GM12872 (cell line): ENCODE measurements around the gene RD3L.
A peak's percentile ranks its signal among the peaks of the same experiment; 100 is the strongest.

Experiments used
- TF ChIP-seq, protein P1 (sequence below): IDR thresholded peaks from 3 replicates; pipeline ENCODE4 v1.5.1; 2011; ENCODE audit warnings: low read depth, mild to moderate bottlenecking, low read length, moderate library complexity; ENCODE audit not compliant: insufficient read depth

RD3L gene

DNA sequence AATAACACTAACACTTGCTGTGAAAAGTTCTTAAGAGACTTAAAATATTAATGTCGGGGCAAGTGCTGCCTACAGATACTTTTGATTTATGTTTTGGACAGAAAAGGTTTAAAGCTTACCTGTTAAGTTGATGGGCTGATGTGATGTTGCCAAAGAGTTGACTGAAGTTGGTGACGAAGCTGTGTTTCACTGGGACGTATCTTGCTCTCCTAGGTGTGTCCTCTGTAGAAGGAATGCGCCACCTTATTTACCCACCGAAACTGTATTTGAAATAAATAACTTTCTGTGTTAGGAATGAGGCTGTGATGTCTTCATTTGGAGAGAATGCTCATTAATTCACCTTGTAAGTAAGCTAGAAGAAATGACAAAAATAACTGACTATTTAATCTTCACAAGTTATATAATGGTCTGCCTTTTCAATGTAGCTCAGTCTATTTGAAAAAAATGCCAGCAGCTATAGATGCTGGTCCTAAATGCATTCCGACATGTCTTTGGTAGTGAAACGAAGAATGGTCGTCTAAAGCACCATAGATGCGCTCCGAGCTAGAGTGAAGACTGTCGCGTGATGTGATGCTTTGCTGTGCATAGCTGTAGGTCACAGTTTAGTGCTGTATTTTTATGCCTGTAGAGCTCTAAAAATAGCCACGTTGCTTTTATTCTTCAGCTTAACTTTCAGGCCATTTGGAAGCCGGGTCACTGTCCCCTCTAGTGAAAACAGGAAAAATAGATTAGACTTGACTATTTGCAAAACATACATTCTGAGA is at the start of gene RD3L:
RD3L (minus strand) TSS at position 557 of the 764 bp plus-strand sequence. CDS start 834 bp downstream, outside the sequence.
- TF ChIP-seq, protein P1, sequence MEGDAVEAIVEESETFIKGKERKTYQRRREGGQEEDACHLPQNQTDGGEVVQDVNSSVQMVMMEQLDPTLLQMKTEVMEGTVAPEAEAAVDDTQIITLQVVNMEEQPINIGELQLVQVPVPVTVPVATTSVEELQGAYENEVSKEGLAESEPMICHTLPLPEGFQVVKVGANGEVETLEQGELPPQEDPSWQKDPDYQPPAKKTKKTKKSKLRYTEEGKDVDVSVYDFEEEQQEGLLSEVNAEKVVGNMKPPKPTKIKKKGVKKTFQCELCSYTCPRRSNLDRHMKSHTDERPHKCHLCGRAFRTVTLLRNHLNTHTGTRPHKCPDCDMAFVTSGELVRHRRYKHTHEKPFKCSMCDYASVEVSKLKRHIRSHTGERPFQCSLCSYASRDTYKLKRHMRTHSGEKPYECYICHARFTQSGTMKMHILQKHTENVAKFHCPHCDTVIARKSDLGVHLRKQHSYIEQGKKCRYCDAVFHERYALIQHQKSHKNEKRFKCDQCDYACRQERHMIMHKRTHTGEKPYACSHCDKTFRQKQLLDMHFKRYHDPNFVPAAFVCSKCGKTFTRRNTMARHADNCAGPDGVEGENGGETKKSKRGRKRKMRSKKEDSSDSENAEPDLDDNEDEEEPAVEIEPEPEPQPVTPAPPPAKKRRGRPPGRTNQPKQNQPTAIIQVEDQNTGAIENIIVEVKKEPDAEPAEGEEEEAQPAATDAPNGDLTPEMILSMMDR = no peak

DNA sequence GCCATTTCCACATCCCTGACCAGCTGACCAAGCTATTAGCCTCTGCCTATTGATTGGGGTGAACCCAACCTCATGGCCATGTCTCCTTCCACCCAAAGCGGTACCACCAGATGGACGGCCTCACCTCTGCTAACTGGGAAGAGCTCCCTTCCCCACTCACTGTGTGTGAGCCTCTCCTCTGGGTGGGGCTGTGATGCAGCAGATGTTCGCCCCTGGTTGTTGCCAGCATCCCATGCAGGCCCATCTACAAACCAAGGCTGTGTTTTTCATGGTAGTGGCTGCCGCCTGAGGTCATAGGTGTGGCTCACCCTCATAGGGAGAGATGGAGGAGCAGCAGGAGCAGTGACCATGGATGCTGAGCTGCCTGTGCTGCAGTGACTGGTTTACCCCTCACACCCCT is 47.6 kb upstream of the RD3L start:
- TF ChIP-seq, protein P1 = no peak

DNA sequence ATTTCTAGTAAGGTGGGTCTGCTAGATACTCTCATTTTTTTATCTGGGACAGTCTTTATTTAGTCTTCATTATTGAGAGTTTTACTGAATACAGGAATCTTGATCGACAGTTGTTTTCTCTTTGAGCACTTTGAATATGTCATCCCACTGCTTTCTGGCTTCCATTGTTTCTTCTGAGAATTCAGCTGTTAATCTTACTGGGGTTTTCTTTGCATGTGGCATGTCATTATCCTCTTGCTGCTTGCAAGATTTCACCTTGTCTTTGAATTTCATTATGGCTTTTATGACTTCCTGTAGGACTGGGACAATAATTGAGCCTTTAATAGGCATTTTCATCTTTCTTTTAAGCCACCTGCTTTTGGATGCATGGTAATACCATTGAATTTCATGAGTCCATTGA is 46.7 kb upstream of the RD3L start:
- TF ChIP-seq, protein P1 = no peak

DNA sequence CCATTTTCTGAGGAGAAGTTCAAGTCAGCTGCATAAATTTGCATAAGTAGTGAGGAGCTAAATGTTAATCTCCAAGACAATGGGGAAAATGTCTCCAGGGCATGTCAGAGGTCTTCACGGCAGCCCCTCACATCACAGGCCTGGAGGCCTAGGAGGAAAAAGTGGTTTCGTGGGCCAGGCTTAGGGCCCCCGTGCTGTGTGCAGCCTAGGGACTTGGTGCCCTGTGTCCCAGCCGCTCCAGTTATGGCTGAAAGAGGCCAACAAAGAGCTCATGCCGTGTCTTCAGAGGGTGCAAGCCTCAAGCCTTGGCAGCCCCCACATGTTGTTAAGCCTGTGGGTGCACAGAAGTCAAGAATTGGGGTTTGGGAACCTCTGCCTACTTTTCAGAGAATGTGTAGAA is 41.9 kb upstream of the RD3L start:
- TF ChIP-seq, protein P1 = no peak

DNA sequence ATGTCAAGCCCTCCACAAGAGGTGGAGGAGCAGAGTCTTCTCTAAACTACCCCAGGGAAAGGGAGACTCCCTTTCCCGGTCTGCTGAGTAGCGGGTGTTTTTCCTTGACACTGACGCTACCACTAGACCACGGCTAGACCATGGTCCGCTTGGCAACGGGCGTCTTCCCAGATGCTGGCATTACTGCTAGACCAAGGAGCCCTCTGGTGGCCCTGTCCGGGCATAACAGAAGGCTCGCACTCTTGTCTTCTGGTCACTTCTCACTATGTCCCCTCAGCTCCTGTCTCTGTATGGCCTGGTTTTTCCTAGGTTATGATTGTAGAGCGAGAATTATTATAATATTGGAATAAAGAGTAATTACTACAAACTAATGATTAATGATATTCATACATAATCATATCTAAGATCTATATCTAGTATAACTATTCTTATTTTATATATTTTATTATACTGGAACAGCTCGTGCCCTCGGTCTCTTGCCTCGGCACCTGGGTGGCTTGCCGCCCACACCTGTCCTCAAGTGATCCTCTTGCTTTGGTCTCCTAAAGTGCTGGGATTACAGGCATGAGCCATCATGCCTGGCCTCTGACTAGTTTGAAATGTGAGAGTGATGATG is 38.4 kb upstream of the RD3L start:
- TF ChIP-seq, protein P1 = peak; percentile 33; the same call in 1 of the 3 replicates

DNA sequence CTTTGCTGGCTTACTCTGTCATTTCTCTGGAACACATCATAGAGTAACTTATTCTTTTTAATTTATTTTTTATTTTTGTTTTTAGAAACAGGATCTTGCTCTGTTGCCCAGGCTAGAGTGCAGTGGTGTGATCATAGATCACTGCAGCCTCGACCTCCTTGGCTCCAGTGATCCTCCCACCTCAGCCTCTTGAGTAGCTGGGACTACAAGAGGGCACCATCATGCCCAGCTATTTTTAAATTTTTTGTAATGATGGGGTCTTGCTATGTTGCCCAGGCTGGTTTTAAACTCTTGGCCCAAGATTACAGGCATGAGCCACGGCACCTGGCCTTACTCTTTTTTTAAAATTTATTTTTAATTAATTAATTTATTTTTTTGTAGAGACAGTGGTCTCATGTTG is 32.2 kb upstream of the RD3L start:
- TF ChIP-seq, protein P1 = no peak

DNA sequence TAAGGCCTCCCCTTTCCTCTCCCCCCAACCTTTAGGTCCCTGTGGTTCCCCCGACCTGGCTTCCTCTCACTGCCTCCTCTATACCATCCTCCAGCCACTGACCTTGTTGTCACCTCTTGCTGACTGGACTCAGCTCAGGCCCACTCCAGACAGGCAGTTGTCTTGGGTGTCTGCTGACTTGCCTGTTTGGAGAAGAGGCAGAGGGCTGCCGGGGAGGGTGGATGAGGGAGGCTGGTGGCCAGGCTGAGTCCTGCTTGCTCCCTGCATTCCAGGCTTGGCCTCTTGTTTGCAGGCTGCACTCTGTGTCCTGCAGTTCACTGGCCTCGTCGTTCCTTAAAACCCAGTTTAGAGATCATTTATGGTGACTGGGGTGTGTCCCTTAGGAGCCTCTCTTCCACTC is 31.0 kb upstream of the RD3L start:
- TF ChIP-seq, protein P1 = no peak
